HG03565 (cell line): Measurements from ENCODE around the gene SDE2.
"Not testable (repeated sequence)": the region's sequence is repeated elsewhere in the genome, so short reads cannot be mapped to it uniquely, and the experiment has no call there.

Experiments used
- ATAC-seq: cut with Tn5 transposase; IDR thresholded peaks from one replicate; pipeline ENCODE4 v1.9.1; 2021; ENCODE audit warnings: mild to moderate bottlenecking, moderate library complexity; ENCODE audit not compliant: unreplicated experiment

SDE2 gene

DNA sequence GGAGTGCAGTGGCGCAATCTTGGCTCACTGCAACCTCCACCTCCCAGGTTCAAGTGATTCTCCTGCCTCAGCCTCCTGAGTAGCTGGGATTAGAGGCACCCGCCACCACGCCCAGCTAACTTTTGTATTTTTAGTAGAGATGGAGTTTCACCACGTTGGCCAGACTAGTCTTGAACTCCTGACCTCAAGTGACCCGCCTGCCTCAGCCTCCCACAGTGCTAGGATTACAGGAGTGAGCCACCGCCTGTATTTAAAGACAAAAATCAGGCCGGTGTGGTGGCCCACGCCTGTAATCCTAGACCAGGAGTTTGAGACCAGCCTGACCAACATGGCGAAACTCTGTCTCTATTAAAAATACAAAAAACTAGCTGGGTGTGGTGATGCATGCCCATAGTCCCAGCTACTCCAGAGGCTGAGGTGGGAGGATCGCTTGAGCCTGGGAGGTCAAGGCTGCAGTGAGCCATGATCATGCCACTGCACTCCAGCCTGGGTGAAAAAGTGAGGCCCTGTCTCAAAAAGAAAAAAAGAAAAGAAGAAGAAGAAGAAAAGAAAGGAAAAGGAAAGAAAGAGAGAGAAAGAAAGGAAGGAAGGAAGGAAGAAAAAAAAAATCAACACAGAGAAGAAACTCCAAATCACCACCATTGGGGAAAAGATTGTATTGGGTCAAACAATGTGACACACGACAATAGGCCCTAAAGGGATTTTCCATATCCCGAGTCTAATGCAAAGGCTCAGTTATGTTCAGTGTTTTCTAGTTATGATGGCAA, 8.2 kb upstream of the SDE2 start:
- not testable (repeated sequence) for ATAC-seq

DNA sequence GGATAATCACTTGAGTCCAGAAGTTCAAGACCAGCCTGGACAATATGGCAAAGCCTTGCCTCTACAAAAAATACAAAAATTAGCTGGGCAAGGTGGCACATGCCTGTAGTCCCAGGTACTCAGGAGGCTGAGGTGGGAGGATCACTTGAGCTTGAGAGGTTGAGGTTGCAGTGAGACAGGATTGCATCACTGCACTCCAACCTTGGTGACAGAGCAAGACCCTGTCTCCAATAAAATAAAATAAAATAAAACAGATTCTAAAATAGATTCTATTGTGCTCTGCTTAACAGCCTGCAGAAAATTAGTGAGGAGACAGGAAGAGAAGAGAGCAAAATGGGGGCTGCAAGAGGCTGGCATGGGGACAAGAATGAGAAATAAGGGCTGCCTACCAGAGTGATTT, 7.5 kb upstream of the SDE2 start:
- ATAC-seq: no peak

DNA sequence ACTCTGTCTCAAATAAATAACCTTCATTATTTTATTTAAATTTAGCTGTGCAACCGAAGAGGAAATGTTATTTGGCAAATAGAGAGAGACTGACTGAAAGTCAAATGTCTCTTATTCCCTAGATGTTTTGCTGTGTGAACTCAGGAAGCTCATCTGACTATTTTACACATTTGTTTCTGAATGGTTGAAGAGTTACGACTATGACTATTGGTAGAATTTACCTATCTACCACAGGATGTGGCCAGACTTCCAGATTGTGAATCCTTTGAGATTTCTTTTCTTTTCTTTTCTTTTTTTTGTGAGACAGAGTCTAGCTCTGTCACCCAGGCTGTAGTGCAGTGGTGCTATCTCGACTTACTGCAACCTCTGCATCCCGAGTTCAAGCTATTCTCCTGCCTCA, 5.3 kb upstream of the SDE2 start:
- ATAC-seq: no peak

DNA sequence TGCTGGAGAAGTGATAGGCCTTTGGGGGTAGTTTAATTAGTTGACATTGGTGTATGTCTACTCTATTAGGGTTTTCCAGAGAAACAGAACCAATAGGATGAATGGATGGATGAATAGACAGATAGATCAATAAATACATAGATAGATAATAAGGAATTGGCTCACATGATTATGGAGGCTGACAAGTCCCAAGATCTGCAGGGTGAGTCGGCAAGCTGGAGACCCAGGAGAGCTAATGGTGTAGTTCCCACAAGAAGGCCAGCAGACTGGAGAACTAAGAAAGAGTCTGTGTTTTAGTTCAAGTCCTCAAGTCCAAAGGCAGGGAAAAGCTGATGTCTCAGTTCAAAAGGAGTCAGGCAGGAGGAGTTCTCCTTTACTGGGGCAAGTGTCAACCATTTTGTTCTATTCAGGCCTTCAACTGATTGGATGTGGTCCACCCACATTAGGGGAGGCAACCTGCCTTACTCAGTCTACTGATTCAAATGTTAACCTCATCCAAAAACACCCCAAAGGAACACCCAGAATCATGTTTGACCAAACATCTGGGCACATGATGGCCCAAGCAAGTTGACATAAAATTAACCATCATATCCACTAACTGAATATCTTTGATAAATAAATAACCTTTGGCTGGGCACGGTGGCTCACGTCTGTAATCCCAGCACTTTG, 4.5 kb upstream of the SDE2 start:
- no peak for ATAC-seq

DNA sequence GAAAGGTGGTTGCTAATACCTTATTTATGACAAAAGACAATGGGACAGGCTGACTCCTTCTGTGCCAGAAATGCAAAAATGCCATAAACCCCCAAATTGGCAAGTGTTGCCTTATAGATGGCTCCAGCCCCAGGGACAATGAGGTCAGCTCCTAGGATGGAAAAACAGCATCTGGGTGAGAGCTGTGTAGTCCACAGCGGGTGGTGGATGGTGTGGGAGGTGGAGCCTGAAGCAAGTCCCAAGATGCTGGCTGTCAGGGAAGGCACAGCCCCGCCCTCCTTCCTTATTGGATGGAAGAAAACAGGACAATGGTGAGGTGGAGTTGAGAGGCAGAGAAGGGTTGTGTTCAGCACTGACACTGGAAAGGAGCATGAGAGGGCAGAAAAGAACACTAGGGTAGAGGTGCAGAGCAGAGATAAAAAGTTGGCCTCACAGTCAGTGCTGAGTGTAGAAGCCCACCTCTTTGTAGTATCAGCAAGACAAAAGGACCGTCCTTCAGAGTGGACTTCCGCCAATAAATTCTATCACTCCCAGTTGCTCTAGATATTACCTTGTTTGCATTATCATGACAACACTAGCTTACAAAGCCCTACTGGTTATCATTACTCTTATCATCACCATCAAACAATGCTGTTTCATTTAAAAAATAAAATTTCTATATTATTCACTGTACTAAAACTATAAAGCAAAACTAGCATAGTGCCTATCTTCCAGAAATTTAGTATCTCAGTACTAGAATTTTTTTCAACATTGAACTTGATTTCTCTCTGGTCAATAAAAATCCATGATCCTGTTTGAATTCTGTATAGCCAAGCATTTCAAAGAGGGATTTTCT, 3.7 kb upstream of the SDE2 start:
- no peak for ATAC-seq

DNA sequence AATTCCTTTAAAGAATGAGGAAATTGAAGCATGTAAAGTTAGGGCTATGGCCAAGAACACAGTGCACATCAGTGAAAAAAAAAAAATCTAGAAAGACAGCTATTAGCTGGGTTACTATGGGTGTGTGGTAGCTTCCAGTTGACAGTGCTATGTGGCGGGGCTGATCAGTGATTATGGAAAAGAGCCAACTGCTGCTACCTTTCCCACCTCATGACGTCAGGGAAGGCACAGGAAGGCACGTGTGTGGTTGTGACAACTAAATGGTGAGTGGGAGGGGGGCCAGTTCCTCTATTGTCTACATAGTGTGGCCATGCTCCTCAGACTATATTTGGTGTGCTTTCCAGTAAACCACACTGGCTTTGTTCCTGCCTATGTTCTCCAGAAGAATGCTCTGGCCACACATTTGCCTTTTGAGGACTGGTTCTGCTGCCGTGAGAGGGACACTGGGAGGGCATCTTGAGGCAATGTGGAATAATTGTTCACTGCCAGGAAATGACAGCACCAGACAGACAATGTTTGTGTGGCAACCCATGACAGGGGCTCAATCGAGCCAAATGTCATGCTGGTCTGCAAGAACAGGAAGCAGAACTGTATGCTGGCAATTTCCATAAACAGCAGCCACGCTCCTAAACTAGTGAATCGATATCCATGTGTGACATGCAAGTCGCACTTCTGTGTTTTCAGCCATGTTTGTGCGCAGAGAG, 3.0 kb upstream of the SDE2 start:
- ATAC-seq: no peak

DNA sequence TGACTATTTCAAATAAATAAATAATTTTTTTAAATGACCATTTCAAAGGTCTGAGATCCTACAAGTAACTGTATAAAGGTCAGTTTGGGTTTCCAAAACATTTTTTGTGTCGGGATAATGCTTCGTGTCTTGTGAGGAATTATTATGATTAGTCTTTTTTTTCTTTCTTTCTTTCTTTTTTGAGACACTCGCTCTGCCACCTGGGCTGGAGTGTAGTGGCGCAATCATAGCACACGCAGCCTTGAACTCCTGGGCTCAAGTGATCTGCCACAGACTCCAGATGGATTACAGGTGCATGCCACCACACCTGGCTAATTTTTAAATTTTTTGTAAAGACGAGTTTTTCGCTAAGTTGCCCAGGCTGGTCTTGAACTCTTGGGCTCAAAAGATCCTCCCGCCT, 1.9 kb upstream of the SDE2 start:
- no peak for ATAC-seq

DNA sequence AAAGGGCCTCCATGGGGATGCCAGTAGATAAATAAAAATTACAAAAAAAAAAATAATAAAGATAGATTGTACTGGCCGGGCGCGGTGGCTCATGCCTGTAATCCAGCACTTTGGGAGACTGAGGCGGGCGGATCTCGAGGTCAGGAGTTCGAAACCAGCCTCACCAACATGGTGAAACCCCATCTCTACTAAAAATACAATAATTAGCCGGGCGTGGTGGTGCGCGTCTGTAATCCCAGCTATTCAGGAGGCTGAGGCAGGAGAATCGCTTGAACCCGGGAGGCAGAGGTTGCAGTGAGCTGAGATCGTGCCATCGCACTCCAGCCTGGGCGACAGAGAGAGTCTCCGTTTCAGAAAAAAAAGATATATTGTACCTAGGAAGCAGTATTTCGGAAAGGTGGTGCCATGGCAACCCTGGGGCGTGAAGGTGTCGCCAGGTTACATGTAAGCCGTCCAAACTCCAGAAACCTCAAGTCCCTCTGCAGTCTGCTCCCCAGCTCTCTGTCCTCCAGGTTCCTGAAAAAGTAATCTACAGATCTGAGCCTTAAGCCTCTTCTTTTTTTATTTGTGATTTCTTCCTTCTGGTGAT, 1.4 kb upstream of the SDE2 start:
- not testable (repeated sequence) for ATAC-seq

DNA sequence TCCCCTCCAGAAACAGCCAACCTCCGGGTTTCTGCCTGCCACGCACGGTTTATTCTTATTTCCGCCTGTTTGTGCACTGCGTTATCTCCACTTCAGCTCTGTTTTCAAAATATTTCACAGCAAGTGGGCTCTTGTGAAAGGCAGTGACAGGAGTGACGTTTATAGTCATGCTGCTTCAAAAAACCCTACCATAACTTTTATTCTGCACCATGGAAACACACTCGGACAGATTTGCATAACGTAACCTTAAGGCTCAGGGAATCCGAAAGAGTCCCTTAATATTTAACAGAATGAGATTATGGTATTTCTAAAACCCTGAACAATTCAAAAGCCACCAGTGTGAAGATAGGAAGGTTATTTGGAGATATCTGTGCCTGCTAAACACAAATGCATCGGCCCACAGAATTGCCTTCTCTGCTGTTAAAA, 782 bp upstream of the SDE2 start:
- ATAC-seq: peak; percentile 28

DNA sequence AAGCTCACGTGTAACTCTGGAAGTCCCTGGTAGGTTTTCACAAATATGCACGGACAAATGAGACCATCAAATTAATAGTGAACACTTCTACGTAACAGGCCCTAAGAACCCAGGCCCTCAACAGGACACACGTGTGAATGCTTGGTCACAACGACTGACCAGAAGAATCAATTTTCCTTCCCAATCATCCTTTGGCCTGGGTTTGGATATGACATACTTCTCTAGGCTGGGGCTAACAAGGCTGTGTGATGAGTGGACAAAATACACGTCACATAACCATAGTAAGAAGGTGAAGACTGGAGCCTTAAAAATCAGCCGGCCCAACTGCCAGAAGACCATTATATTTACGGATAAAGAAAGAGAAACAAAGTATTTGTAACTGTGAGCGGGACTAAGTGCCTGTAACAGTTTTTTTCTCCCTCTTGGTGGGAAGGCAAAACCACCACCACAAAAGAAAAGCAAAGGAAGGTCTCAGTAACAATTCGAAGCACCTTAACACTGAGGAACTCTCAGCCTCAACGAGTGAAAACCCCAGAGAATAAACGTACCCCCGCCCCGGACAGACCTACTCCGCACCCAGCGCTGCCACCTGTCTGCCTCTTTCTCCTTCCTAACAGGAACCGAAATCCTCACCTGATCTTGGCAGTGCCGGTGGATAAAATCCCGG, 450 bp downstream of the SDE2 start:
- ATAC-seq: no peak

DNA sequence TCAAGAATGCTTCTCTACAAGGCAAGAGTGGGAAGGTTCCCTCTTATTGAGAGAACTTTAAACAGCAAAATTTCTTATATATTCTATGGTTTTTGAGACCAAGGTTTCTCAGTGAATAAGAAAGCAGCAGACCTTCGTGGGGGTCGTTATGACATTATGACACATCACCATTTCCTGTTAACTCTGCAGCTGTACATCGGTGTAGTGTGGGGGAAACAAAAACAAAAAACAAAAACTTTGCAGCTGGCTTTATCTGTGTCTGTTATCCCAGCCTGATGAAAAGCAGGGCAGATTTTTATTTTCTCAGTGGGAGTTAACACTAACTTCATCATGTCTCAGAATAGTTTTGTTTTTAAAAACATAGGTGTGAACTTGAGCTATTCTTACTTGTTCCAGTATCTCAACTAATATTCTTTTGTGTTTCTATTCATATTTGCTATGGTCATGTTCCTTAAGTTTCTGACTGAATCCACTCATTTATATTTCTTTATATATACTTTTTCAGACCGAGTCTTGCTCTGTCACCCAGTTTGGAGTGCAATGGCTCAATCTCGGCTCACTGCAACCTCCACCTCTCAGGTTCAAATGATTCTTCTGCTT, 2.1 kb downstream of the SDE2 start:
- ATAC-seq: no peak

DNA sequence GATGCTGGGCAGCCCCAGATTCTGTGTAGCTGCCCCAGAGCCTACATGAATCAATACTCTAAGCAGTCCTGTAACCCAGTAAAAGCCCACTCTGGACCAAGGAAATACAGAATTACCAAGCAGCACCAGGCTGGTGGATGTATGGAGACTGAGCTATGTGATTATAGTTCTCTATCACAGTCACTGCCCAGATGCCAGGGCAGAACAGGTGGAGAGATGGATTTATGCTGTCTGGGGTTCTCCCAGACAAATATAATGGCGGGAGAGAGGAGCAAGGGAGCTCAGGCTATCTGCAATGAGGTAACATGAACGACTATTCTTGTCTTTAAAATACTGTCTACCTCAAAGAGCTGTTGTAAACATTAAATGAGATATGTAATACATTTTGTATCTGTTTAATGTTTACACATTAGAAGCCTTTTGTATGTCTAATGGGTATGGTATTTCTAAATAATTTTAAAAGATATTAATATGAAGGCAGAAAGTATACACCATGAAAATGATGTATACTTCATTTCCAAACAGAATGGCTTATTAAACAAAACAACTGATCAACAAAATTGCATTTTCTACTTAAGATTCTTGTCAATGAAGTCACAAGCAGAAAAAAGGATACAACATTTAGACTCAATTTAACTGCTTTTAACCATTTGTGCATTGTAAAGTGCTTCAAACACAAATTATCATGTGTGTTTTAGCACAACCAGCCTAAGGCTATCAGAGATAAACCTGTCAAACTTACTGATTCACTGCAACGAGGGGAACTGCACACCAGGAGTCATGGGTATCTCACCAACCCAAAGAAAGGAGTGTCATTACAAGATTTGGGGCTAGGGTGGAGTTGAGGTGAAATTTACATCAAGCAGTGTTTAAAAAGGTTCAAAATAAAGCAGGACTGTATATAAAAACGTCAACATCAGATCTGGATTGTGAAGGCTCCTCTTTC, 3.0 kb downstream of the SDE2 start:
- no peak for ATAC-seq

DNA sequence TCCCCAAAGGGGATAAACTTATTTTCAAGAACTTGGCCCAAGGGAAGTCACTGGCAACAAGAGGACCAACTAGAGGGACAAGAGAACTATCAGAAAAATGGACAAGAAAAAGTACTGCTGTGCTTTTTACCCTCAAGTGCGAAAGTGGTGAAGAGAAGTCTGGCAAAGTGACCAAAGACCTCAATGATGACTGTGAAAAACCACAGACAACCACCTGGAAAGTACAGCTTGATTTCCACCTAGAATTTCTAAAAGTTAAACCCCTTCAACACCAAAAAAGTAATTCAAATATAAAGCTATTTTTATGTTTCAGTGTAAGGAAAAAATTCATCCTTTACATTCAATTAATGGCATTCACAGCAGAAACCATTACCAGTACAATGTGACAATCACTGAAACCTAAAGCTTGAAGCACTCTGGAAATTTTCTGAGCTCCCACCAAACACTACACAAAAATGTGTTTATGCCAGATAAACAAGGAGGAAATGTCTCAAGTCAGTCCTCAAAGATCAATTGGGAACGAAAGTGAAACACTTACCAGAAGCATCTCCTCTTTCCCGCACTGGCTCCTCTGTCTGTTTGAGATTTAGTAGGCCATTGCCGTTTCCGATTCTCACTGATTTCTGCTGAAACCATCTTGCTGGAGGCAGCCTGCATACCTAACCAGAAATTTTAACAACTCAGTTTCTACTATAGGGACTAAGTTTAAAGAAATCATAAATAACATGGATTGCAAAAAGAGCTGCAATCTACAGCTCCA, 8.3 kb downstream of the SDE2 start:
- peak; percentile 64 for ATAC-seq

DNA sequence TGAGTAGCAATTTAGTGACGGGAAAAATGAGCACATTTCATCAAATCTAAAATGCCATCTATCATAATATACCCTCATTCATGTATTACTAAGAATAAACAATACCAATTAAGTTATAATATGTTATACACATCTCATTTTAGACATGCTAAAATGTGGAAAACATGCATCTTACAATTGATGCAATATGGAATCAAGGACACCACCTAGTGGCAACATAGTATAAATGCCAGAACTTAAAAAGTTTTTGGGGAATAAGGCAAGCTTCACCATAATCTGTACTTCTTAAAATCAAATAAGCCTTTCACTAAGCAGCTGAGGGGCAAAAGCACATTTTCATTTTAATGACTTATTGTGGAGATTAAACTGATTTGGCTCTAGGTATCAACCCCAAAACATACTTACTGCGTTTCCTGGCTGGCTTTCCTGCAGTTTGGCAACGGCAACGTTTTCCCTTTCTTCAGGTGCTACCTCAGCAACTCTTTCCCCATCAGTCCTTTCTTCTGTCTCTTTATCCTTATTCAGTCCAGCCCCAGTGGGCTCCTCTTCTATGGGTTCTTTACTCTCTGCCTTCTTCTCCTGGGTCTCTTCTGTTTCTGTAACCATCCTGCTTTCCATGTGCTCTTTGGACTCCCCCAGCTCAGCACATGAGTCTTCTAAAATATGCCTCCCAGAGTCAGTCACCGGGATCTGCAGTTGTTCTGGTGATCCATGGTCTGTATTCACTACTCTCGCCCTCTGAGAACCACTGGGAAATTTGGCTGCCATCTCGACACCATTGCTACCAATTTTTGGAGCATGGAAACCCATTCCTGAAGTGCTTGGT, 11.4 kb downstream of the SDE2 start:
- ATAC-seq: no peak

DNA sequence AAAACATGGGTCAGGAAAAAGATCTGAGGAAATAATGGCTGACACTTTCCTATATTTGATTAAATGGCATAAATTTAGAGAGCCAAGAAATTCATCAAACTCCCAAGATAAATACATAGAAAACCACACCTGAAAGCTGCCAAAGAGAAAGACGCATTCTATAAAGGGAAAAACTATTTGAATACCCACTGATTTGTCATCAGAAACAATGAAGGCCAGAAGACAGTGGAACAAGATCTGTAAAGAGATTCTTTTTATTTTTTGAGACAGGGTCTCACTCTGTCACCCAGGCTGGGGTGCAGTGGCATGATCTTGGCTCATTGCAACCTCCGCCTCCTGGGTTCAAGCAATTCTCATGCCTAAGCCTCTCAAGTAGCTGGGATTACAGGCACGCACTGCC, 17.4 kb downstream of the SDE2 start:
- ATAC-seq: no peak

DNA sequence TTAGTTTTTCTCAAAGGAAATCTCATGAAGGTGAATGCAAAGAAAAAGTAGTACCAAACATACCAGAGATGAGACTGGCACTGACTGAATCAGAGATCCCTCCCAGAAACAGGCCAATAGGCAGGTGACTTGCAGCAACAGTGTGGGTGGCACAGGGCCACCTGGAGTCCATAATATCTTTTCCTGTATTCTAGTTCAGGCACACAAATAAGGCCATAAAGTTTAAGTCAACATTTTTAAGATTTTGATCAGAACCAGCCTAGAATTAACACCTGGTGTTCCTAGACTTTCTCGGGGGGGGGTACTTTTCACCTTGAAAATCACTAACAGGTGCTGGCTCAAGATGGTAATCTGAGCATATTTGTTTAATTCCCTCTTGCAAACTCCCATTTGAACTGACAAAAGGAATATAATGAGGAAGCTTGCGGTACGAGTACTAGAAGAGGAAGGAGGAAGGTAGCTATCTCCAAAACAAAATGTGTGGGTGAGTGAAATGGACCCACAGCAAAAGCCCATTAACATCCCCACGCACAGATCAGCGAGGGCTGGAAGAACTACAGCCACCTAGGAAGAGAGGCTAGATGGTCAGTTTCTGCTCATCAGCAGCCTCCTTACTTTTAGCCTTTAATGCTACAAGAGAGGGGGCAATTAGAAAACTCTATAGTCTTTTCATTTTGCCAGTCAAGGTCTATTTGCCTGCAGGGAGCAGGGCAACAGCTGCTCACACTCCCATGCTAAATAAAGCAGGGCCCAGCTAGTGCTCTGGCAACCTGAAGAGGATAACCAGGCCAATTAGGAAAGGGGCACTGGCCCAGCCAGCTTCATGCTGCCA, 18.9 kb downstream of the SDE2 start:
- no peak for ATAC-seq
